ENCODE results near the gene HOXC9. TPM values are rescaled to one million over a fixed set of nuclear protein-coding genes. Genes with fewer than 3 reads are reported as not detected.

HOXC9 gene
- total RNA-seq, 1 experiment from 2014 or later, result not detected

- TF ChIP-seq ATF3 (CRISPR knock-in tag; conservative IDR thresholded peaks at IDR 0.05), result no peak
These were observed 26.9 kb downstream of the HOXC9 start (continued) for GRCh38 chr12:54026640-54027441.

- no peaks in the 10 kb centered on the region for H3K9me3 Mint-ChIP-seq
- ChIA-PET POLR2A (interaction anchor here (0.6 to 1.3 kb wide), 2 partner anchors 18 to 27 kb away, joined by 3 read pairs; partner anchors contain the start of genes HOXC4 and HOXC8), CTCF (interaction anchor here (1.0 to 8.1 kb wide), 7 partner anchors 19 to 187 kb away, joined by 3 to 149 read pairs (median 5); partner anchors contain the start of gene HOXC8)
- H3K36me3 Mint-ChIP-seq, result no peaks in the 10 kb centered on the region
- DNase-seq (ENCODE audit: low spot score) (no peak), ATAC-seq (no peak)
- TF ChIP-seq ELF4 (CRISPR knock-in tag; IDR thresholded peaks at IDR 0.05; ENCODE audit: low read depth) (no peak), PRRX2 (CRISPR knock-in tag; IDR thresholded peaks at IDR 0.05) (no peak), SMAD3 (CRISPR knock-in tag; IDR thresholded peaks at IDR 0.05; ENCODE audit: borderline replicate concordance) (no peak), NFE2L1 (CRISPR knock-in tag; IDR thresholded peaks at IDR 0.05) (no peak), CREM (CRISPR knock-in tag; IDR thresholded peaks at IDR 0.05) (no peak), AFF4 (CRISPR knock-in tag; IDR thresholded peaks at IDR 0.05; ENCODE audit: borderline replicate concordance) (no peak), ZNF138 (CRISPR knock-in tag; conservative IDR thresholded peaks at IDR 0.05) (no peak), TCF7 (CRISPR knock-in tag; IDR thresholded peaks at IDR 0.05; ENCODE audit: low read depth) (no peak), NFATC4 (CRISPR knock-in tag; IDR thresholded peaks at IDR 0.05) (no peak), MYBL2 (CRISPR knock-in tag; IDR thresholded peaks at IDR 0.05) (no peak), GABPB1 (CRISPR knock-in tag; IDR thresholded peaks at IDR 0.05) (no peak)
- TF ChIP-seq, protein P1, sequence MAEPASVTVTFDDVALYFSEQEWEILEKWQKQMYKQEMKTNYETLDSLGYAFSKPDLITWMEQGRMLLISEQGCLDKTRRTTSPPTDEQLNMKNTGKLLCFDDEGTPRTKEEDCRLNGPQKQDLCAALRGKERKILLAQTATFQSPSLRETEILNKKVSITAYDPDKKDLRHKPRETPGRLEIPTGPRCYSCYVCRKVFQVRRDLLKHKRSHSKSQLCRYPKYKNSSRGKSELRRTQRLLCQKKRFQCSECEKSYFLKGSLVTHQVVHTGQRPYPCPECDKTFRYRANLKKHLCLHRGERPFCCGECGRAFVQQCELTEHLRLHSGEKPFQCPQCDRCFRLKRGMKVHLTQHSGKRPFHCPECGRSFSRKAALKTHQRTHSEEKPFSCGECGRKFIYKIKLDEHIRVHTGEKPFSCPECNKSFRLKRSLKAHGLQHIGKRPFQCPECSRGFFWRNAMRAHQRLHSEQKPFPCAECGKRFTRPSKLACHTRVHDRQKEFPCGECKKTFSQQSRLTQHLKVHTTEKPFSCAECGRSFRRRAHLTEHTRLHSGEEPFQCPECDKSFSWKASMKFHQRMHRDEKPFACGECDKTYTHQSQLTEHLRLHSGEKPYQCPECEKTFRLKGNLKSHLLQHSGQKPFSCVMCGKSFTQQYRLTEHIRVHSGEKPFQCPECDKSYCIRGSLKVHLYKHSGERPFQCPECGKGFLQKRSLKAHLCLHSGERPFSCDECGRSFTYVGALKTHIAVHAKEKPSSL (CRISPR knock-in tag; conservative IDR thresholded peaks at IDR 0.05), result no peak
- TF ChIP-seq, protein P2, sequence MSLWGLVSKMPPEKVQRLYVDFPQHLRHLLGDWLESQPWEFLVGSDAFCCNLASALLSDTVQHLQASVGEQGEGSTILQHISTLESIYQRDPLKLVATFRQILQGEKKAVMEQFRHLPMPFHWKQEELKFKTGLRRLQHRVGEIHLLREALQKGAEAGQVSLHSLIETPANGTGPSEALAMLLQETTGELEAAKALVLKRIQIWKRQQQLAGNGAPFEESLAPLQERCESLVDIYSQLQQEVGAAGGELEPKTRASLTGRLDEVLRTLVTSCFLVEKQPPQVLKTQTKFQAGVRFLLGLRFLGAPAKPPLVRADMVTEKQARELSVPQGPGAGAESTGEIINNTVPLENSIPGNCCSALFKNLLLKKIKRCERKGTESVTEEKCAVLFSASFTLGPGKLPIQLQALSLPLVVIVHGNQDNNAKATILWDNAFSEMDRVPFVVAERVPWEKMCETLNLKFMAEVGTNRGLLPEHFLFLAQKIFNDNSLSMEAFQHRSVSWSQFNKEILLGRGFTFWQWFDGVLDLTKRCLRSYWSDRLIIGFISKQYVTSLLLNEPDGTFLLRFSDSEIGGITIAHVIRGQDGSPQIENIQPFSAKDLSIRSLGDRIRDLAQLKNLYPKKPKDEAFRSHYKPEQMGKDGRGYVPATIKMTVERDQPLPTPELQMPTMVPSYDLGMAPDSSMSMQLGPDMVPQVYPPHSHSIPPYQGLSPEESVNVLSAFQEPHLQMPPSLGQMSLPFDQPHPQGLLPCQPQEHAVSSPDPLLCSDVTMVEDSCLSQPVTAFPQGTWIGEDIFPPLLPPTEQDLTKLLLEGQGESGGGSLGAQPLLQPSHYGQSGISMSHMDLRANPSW (CRISPR knock-in tag; conservative IDR thresholded peaks at IDR 0.05; ENCODE audit: low read depth), result no peak
- TF ChIP-seq, protein P3, sequence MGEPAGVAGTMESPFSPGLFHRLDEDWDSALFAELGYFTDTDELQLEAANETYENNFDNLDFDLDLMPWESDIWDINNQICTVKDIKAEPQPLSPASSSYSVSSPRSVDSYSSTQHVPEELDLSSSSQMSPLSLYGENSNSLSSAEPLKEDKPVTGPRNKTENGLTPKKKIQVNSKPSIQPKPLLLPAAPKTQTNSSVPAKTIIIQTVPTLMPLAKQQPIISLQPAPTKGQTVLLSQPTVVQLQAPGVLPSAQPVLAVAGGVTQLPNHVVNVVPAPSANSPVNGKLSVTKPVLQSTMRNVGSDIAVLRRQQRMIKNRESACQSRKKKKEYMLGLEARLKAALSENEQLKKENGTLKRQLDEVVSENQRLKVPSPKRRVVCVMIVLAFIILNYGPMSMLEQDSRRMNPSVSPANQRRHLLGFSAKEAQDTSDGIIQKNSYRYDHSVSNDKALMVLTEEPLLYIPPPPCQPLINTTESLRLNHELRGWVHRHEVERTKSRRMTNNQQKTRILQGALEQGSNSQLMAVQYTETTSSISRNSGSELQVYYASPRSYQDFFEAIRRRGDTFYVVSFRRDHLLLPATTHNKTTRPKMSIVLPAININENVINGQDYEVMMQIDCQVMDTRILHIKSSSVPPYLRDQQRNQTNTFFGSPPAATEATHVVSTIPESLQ (CRISPR knock-in tag; IDR thresholded peaks at IDR 0.05), result no peak
- TF ChIP-seq, protein P4, sequence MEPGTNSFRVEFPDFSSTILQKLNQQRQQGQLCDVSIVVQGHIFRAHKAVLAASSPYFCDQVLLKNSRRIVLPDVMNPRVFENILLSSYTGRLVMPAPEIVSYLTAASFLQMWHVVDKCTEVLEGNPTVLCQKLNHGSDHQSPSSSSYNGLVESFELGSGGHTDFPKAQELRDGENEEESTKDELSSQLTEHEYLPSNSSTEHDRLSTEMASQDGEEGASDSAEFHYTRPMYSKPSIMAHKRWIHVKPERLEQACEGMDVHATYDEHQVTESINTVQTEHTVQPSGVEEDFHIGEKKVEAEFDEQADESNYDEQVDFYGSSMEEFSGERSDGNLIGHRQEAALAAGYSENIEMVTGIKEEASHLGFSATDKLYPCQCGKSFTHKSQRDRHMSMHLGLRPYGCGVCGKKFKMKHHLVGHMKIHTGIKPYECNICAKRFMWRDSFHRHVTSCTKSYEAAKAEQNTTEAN (CRISPR knock-in tag; IDR thresholded peaks at IDR 0.05), result no peak
- H3K4me3 Mint-ChIP-seq, result no peak overlapping the region
- H3K27ac Mint-ChIP-seq, result no peak overlapping the region
- peaks cover 100% of the 10 kb centered on the region for H3K27me3 Mint-ChIP-seq (ENCODE audit: low read depth)
- H3K4me1 Mint-ChIP-seq, result peaks cover 29% of the 10 kb centered on the region
These were observed 27.5 kb downstream of the HOXC9 start for GRCh38 chr12:54027442-54027786.

Measured in WTC11 (cell line).